HepG2 (cell line): ENCODE measurements around the gene HOXD8. TPM values are rescaled to one million over a fixed set of nuclear protein-coding genes. Genes with fewer than 3 reads are reported as not detected.

ENCODE experiments used
- ATAC-seq: fragments of 200-7000 bp; cut with Tn5 transposase; 3 replicates; pipeline ENCODE4 v1.9.1; 2020; ENCODE audit warnings: mild to moderate bottlenecking, moderate library complexity
- BruUV-seq: library from RNA; stranded (reverse); fragments of 400-500 nt; replicated peaks from 2 replicates; lab custom pipeline; 2021; lab: Mats Ljungman, UMichigan
- CTCF ChIA-PET: fragments of 300-600 bp; formaldehyde crosslinking; extraction: SDS; loops from one replicate; lab custom pipeline; 2021; ENCODE audit warnings: low total read pairs, inconsistent platforms, low intra/inter-chr PET ratio; lab: Yijun Ruan, JAX
- POLR2A ChIA-PET: fragments of 350-600 bp; sonication (Branson Sonifier 250); formaldehyde crosslinking; loops from one replicate; lab custom pipeline; 2020; ENCODE audit warnings: antibody characterized with exemption, inconsistent platforms; lab: Yijun Ruan, JAX
- DNase-seq: peaks from one replicate; pipeline ENCODE4 v3.0.0-alpha.2; 2015; ENCODE audit warnings: low spot score
- FAIRE-seq: peaks from 3 replicates; lab custom pipeline; 2011; peaks lifted over from hg19 to GRCh38; lab: Jason Lieb, UNC
- H2AFZ ChIP-seq: one replicate; pipeline ENCODE4 v1.6.1; 2011; ENCODE audit warnings: low read length, inconsistent platforms
- H3K27ac ChIP-seq: fragments of 300-600 bp; 3 replicates; pipeline ENCODE4 v1.8.0; 2011; ENCODE audit warnings: mixed run types, mild to moderate bottlenecking, mixed read lengths, low read length, inconsistent platforms; ENCODE audit not compliant: insufficient read depth; ENCODE audit errors: extremely low read length
- H3K27me3 ChIP-seq, 2 experiments: fragments of 200-600 bp in 1 of 2; 2 replicates in 1 of 2; 3 replicates in 1 of 2; pipeline versions ENCODE4 v1.6.0 to v1.8.0; 2011; ENCODE audit warnings: low read length in 2 of 2, mild to moderate bottlenecking in 2 of 2, moderate library complexity in 2 of 2, inconsistent platforms in 1 of 2; ENCODE audit not compliant: insufficient read depth in 2 of 2, control insufficient read depth in 1 of 2
- H3K36me3 ChIP-seq, 2 experiments: fragments of 200-600 bp in 1 of 2; replicated peaks in 1 of 2; 2 replicates in 1 of 2; 3 replicates in 1 of 2; pipeline versions ENCODE4 v1.5.1 to v1.8.0; 2011; ENCODE audit warnings: low read length in 2 of 2, inconsistent platforms in 1 of 2; ENCODE audit not compliant: insufficient read depth in 2 of 2, control insufficient read depth in 1 of 2
- H3K4me1 ChIP-seq: 2 replicates; pipeline ENCODE4 v1.5.1; 2012; ENCODE audit warnings: low read length, inconsistent platforms; ENCODE audit not compliant: insufficient read depth
- H3K4me2 ChIP-seq: 2 replicates; pipeline ENCODE4 v1.6.0; 2011; ENCODE audit warnings: low read depth, low read length, inconsistent platforms
- H3K4me3 ChIP-seq, 3 experiments: fragments of 200-600 bp in 1 of 3; sonication (generic), shearing (Covaris generic) in 1 of 3; replicated peaks in 1 of 3; 2 replicates each; pipeline ENCODE4 v1.5.1; 2011 to 2016; ENCODE audit warnings: low read length in 3 of 3, inconsistent platforms in 2 of 3, low read depth in 2 of 3, mild to moderate bottlenecking in 2 of 3, control low read depth in 1 of 3, mixed read lengths in 1 of 3; ENCODE audit not compliant: insufficient read depth in 1 of 3
- H3K79me2 ChIP-seq: one replicate; pipeline ENCODE4 v1.6.1; 2011; ENCODE audit warnings: low read length, inconsistent platforms; ENCODE audit not compliant: insufficient read depth
- H3K9ac ChIP-seq: 2 replicates; pipeline ENCODE4 v1.6.0; 2011; ENCODE audit warnings: mild to moderate bottlenecking, low read depth, low read length, inconsistent platforms; ENCODE audit not compliant: insufficient read depth
- H3K9me3 ChIP-seq: 2 replicates; pipeline ENCODE4 v1.5.1; 2012; ENCODE audit warnings: mild to moderate bottlenecking, low read length
- H4K20me1 ChIP-seq: 2 replicates; pipeline ENCODE4 v1.6.0; 2011; ENCODE audit warnings: inconsistent platforms, mild to moderate bottlenecking, low read length, moderate library complexity; ENCODE audit not compliant: insufficient read depth
- ATM ChIP-seq: fragments of 450-650 bp; IDR thresholded peaks from 2 replicates; pipeline ENCODE4 v1.7.1; 2017; ENCODE audit warnings: mild to moderate bottlenecking, borderline replicate concordance
- FOXA1 ChIP-seq, 2 experiments: fragments of 450-650 bp in 1 of 2; sonication (generic) in 1 of 2; formaldehyde crosslinking in 1 of 2; IDR thresholded peaks; 2 replicates each; pipeline versions ENCODE4 v1.4.0 to v1.6.1; 2016 to 2020; ENCODE audit warnings: missing genetic modification reagents in 1 of 2
- FOXO4 ChIP-seq: sonication (generic); formaldehyde crosslinking; conservative IDR thresholded peaks from 2 replicates; pipeline ENCODE4 v1.8.1; 2023; ENCODE audit warnings: missing genetic modification reagents
- GATA4 ChIP-seq: sonication (generic); IDR thresholded peaks from 2 replicates; pipeline ENCODE4 v1.6.1; 2016; ENCODE audit warnings: antibody characterized with exemption, low read depth, borderline replicate concordance
- GLMP ChIP-seq: sonication (generic); formaldehyde crosslinking; IDR thresholded peaks from 2 replicates; pipeline ENCODE4 v1.9.0; 2021; ENCODE audit warnings: missing genetic modification reagents, mild to moderate bottlenecking, borderline replicate concordance
- ZBTB38 ChIP-seq: sonication (generic); formaldehyde crosslinking; IDR thresholded peaks from 2 replicates; pipeline ENCODE4 v1.5.1; 2020; ENCODE audit warnings: mild to moderate bottlenecking, missing genetic modification reagents
- ZBTB43 ChIP-seq: sonication (generic); formaldehyde crosslinking; conservative IDR thresholded peaks from 2 replicates; pipeline ENCODE4 v1.4.0; 2020; ENCODE audit warnings: missing genetic modification reagents
- ZBTB49 ChIP-seq: sonication (generic); formaldehyde crosslinking; IDR thresholded peaks from 2 replicates; pipeline ENCODE4 v1.4.0; 2020; ENCODE audit warnings: missing genetic modification reagents, borderline replicate concordance
- ZNF230 ChIP-seq: sonication (generic); formaldehyde crosslinking; IDR thresholded peaks from 2 replicates; pipeline ENCODE4 v1.4.0; 2020; ENCODE audit warnings: mild to moderate bottlenecking, missing genetic modification reagents
- ZNF468 ChIP-seq: sonication (generic); formaldehyde crosslinking; IDR thresholded peaks from 2 replicates; pipeline ENCODE4 v1.8.0; 2022; ENCODE audit warnings: mild to moderate bottlenecking, moderate library complexity, missing genetic modification reagents
- ZNF503 ChIP-seq: sonication (generic); formaldehyde crosslinking; IDR thresholded peaks from 2 replicates; pipeline ENCODE4 v1.4.0; 2020; ENCODE audit warnings: missing genetic modification reagents
- WGBS: methylation state at CpG from one replicate; pipeline ENCODE4 v1.1.6; 2017; ENCODE audit warnings: low lambda C conversion rate; 5-methylcytosine and 5-hydroxymethylcytosine counted together
- in situ Hi-C: cut with HindIII; loops from 2 replicates; pipeline ENCODE4 v1.10.0; 2017; ENCODE audit warnings: low pct_unique_long_range_greater_than_20kb; ENCODE audit not compliant: extremely low pct_ligation_motif_present
- intact Hi-C: fragments of 100-400 bp; cut with micrococcal nuclease; formaldehyde crosslinking; loops from one replicate; pipeline ENCODE4 v1.10.0; 2022; ENCODE audit not compliant: unreplicated experiment
- polyA plus RNA-seq, 8 experiments: library from polyadenylated mRNA; depleted of rRNA in 3 of 8; stranded (reverse) in 7 of 8; unstranded in 1 of 8; fragments of >200 nt; fragmentation: Illumina TruSeq in 4 of 8; extraction: Trizol in 4 of 8; gene quantifications; 2 replicates each; pipeline versions ENCODE4 v1.2.1 to v1.2.3, GENCODE V29; 2011 to 2016; ENCODE audit warnings: low read depth in 4 of 8, missing spikeins in 1 of 8, mixed read lengths in 1 of 8; ENCODE audit not compliant: insufficient read depth in 1 of 8
- total RNA-seq, 5 experiments: library from RNA; depleted of rRNA; stranded (reverse); fragments of >200 nt; fragmentation: Illumina TruSeq; extraction: Trizol; gene quantifications; 2 replicates each; pipeline ENCODE4 v1.2.3, GENCODE V29; 2016; ENCODE audit warnings: low read depth in 1 of 5

Gene HOXD8
- total and polyA plus RNA-seq, 2 of the 13 experiments (the other 11 are each of a cell fraction or from before 2014, with no cell fraction given) = not detected

GRCh38 chr2:176172007-176172894, 42.7 kb downstream of the HOXD8 start (continued):
- no peak for TF ChIP-seq ZBTB49
- no peak for TF ChIP-seq ZNF468

GRCh38 chr2:176172895-176173566, 43.5 kb downstream of the HOXD8 start:
- H3K27ac ChIP-seq = peak overlapping the region; percentile 6
- ATAC-seq (peak; percentile 38), DNase-seq (peak; percentile 65), FAIRE-seq (peak; percentile 4)
- H3K4me2 ChIP-seq = no peak overlapping the region
- in situ Hi-C loops = no loop called here
- ChIA-PET POLR2A (interaction anchor here (4.4 kb wide), 1 partner anchor 14 kb away, joined by 21 read pairs; the partner anchor contains the start of gene HOXD1), CTCF (no interaction called here)
- H2AFZ ChIP-seq = no peak overlapping the region
- peaks cover 0 to 29% of the 10 kb centered on the region in 2 experiments; a peak in 4 of 5 replicates for H3K36me3 ChIP-seq
- peaks cover 58% of the 10 kb centered on the region for H3K4me1 ChIP-seq
- no peaks in the 10 kb centered on the region for H4K20me1 ChIP-seq
- H3K9ac ChIP-seq = no peak overlapping the region
- H3K27me3 ChIP-seq = peaks cover 4 to 17% of the 10 kb centered on the region in 2 experiments; a peak in 4 of 5 replicates
- H3K79me2 ChIP-seq = no peaks in the 10 kb centered on the region
- no TSS peak for BruUV-seq
- whole genome bisulfite sequencing = 49% methylated on average over 14 of the region's 14 CpGs
- no peaks in the 10 kb centered on the region for H3K9me3 ChIP-seq
- intact Hi-C loops = no loop called here
- no peak overlapping the region for H3K4me3 ChIP-seq
- TF ChIP-seq ZNF503 (CRISPR knock-in tag) (peak; percentile 82; the same call in 1 of the 2 replicates), ZNF230 (CRISPR knock-in tag) (no peak), ZBTB38 (peak; percentile 55; the same call in 1 of the 2 replicates), FOXO4 (CRISPR knock-in tag) (no peak), FOXA1 (IDR thresholded peaks at IDR 0.05) (no peak), FOXA1 (CRISPR knock-in tag; IDR thresholded peaks at IDR 0.05) (peak; percentile 93), ATM (no peak), GATA4 (peak; percentile 46; the same call in 1 of the 2 replicates), ZBTB43 (CRISPR knock-in tag) (peak; percentile 90; the same call in 1 of the 2 replicates), GLMP (no peak)
